LHCN-M2 (cell line): ENCODE measurements around the gene SHLD1. TPM values are rescaled to one million over a fixed set of nuclear protein-coding genes. Genes with fewer than 3 reads are reported as not detected.
A peak's percentile ranks its signal among the peaks of the same experiment; 100 is the strongest.
"Not testable (repeated sequence)": the region's sequence is repeated elsewhere in the genome, so short reads cannot be mapped to it uniquely, and the experiment has no call there.

Experiments used
- DNase-seq: peaks from one replicate; pipeline ENCODE4 v3.0.0-alpha.2; 2012; ENCODE audit warnings: low read depth
- total RNA-seq: library from RNA; depleted of rRNA; stranded (reverse); fragments of >200 nt; gene quantifications from 2 replicates; pipeline ENCODE4 v1.2.3, GENCODE V29; 2014

Gene SHLD1
- total RNA-seq, 1 experiment from 2014 or later, result 2.6 TPM

DNA sequence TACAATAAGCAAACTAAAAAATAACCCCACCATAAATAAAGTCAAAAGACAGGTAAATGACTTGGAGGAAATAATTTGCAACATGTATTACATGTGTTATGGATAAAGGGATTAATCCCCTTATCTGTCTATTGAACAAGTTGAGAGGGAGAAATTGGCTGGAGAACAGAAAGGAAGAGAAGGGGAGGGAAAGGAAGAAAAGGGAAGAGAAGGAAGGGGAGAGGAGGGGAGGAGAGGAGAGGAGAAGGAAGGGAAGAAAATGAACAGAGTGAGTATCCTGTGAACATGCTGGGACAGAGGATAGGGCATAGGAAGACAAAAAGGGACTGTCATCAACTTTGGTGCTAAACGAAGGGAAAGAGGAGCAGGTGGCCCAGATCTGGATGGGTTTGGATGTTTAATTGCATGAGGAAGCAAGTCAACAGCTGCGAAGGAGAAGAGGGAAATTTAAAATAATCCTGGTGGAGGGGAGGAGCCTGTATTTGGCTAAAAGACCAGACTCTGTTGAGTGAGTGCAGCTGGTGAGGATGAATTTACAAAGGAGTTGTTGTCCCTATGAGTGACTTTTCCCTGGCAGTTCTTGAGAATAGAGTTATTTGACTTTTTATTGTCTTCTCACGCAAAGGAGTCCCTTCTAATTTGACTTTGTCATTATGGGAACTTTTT, 14.2 kb upstream of the SHLD1 start:
- peak; percentile 58 for DNase-seq

DNA sequence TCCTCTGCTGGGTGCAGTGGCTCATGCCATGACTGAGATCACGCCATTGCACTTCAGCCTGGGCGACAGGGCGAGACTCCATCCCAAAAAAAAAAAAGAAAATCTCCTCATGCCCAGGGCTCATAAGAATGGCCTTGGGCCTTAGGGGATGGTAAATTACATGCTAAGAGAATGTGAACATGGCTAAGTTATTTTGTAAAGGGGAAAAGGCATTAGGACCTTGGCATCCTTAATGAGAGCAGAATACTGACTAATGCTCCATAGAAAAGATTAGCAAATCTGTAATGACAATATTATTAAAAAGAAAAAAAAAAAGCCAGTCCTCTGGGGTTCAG, 12.6 kb upstream of the SHLD1 start:
- DNase-seq, result no peak

DNA sequence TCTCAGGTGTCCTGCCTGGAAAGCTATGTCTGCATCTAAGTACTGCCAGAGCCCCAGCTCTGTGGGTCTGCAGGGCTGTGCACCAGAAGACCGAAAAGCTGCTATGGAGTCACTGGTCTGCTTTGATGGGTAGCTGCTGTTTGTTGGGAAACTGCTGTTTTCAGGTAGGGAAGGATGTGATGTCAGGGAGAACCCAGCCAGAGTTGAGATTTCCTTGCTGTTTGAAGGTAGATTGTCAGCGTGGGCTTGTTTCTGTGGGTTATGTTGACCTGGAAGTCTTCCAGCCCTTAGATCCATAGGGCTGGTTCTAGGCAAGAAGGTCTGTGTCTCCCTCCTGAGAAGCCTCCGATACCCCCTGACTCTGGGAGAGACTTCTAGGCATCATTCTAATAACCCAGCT, 12.2 kb upstream of the SHLD1 start:
- no peak for DNase-seq

DNA sequence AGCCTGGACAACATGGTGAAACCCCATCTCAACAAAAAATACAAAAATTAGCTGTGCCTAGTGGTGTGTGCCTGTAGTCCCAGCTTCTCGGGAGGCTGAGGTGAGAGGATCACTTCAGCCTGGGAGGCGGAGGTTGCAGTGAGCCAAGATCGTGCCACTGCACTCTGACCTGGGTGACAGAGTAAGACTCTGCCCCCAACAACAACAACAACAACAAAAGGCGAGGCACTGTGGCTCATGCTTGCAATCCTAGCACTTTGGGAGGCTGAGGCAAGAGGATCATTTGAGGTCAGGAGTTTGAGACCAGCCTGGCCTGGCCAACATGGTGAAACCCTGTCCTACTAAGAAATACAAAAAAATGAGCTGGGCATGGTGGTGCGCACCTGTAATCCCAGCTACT, 9.6 kb upstream of the SHLD1 start:
- not testable (repeated sequence) for DNase-seq

DNA sequence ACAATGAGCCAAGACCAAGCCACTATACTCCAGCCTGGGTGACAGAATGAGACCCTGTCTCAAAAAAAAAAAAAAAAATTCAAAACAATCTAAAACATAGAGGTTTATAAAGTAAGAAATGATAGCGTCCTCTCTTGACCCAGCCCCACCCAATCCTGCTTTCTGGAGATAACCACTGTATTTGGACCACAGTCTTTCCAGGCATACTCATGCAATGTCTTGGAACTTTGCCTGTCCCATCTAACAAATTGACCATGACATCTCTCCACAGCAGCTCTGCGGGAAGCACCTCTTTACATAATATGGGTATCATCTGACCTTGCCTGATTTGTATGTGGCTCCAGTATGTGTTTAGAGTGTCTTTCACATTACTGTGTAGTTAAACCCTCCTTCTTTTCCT, 9.1 kb upstream of the SHLD1 start:
- DNase-seq, result no peak

DNA sequence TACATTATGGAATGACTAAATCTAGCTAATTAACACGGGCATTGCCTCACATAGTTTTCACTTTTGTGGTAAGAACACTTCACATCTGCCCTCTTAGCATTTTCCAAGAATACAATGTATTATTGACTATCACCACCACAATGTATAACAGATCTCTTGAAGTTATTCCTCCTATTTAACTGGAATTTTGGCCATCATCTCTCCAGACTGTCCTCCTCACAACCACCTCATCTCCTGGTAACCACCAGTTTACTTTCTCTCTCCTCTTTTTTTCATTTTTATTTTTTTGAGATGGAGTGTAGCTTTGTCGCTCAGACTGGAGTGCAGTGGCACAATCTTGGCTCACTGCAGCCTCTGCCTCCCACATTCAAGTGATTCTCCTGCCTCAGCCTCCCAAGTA, 8.2 kb upstream of the SHLD1 start:
- no peak for DNase-seq

DNA sequence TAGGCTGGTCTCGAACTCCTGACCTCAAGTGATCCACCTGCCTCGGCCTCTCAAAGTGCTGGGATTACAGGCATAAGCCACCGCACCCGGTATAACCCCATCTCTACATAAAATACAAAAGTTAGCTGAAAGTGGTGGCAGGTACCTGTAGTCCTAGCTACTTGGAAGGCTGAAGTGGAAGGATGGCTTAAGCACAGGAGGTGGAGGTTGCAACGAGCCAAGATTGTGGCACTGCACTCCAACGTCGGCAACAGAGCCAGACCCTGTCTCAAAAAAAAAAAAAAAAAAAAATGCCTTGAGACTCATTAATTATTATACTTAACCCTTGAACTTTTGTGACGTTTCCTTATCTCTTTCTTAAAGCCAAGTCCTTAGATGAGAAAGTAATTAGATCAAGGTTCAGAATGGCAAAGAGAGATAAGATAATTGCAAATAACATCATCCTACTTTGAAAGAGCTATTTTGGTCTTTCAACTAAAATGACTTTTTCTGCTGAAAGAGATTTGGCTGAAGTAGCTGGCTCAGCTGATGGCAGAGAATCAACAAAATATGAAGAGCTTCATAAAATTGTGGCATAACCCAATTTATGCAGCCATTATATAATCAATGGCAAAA, 4.7 kb upstream of the SHLD1 start:
- no peak for DNase-seq

DNA sequence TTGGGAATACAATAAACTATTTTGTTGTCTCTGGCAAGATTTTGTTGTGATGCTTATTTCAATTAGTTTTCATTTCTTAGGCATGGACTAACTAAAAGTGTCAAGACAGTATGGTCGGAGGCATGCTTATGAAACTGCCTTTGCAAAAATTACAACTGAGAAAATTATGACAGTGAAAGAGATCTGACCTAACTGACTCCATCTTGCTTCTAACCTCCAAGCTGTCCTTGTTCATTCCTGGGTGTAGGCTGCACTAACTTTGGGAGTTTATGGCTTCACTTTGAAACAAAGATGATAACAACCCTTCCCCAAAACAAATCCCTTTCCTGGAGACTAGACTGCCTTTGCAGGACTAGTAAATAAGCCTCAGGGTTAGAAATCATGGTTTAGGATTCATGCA, 4.1 kb upstream of the SHLD1 start:
- DNase-seq, result no peak

DNA sequence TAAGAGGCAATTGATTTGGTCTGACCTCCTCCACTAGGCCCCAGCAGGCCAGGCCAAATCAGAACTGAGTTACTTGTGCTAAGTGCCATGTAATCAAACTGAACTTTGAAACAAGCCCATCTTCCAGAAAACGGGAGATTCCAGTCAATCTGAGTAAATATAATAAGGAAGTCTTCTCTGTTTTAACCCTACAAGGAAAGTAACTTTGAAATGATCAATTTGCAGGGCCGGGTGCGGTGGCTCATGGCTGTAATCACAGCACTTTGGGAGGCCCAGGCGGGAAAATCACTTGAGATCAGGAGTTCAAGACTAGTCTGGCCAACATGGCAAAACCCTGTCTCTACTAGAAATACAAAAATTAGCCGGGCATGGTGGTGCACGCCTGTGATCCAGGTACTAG, 2.0 kb upstream of the SHLD1 start:
- no peak for DNase-seq

DNA sequence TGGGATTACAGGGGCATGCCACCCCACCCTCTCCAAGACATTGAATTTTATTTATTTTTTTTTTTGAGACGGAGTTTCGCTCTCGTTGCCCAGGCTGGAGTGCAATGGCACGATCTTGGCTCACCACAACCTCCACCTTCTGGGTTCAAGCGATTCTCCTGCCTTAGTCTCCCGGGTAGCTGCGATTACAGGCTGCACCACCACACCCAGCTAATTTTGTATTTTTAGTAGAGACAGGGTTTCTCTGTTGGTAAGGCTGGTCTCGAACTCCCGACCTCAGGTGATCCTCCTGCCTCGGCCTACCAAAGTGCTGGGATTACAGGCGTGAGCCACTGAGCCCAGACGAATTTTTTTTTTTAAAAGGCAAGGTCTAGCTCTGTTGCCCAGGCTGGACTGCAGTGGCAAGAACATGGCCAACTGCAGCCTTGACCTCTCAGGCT, 669 bp upstream of the SHLD1 start:
- not testable (repeated sequence) for DNase-seq

DNA sequence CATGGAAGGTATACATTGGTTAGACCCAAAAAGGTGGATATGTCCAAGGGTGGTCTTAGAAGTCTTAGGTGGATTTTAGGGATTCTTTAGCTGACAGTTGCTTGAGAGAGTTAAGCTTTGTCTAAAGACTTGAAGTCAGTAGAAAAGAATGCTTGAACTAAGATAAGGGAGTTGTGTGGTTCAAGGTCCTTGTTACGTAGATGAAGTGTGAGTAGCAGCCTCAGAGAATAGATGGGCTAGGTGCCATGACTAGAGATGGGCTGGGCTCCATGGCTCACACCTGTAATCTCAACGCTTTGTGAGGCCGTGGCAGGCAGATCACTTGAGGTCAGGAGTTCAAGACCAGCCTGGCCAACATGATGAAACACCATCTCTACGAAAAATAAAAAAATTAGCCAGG, 1.7 kb downstream of the SHLD1 start:
- DNase-seq, result no peak

DNA sequence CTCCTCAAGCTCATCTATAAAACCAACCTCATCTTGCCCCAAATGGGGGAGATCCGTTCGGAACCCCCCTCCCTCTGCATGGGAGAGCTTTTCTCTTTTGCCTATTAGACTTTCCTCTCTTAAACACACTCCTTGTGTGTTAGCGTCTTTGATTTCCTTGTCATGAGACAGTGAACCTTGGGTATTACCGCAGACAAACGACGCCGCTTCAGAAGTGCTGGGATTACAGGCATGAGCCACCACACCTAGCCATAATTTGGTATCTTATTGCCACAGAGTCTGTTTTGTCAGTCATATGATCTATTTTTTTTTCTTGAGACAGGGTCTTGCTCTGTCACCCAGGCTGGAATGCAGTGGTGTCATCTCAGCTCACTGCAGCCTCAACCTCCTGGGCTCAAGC, 3.6 kb downstream of the SHLD1 start:
- DNase-seq, result no peak

DNA sequence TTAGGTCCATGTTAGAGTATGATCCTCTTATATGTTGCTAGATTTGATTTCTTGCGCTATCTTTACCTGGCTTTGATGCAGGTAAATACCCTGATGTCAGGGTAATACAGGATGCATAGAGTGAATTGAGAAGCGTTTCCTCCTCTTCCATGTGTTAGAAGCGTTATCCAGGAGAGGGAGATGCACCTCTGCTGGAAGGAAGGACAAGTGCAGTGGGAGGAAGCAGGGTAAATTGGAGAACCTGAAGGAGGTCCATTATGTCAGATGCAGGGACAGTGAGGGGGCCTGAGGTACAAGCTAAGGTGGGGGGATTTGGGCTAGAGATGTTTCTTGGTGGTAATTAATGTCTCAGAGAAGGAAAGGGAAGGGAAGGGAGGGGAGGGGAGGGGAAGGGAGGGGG, 7.7 kb downstream of the SHLD1 start:
- DNase-seq, result no peak

DNA sequence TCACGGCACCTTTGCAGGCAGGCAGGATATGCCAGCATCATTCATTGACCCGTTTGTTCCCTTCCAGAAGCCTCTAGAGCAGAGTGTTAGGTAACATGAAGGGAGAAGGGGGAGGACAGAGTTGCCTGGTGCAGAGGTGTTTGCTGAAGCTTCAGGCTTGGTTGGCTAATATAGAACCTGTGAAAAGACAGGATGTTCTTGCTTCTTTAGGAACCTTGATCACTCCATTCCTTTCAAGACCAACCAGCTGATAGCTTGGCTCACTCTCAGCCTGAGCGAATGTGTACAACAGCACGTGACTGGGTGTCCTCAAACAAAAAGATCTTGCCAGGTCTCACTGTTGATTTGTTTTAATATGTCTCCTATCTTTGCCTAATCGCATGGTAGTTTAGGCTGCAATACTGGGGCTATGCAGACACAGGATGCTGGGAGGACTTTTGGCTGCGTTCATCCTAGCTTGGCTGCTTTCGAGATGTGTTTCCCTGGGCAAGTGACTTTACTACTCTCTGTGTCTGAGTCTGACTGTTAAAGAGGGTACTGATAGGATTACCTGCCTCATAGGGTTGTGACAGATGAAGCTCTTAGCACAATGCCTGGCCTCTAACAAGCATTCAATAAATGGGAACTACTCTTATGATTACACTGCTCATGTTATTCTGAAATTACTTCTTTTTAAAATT, 16.0 kb downstream of the SHLD1 start:
- DNase-seq, result no peak

DNA sequence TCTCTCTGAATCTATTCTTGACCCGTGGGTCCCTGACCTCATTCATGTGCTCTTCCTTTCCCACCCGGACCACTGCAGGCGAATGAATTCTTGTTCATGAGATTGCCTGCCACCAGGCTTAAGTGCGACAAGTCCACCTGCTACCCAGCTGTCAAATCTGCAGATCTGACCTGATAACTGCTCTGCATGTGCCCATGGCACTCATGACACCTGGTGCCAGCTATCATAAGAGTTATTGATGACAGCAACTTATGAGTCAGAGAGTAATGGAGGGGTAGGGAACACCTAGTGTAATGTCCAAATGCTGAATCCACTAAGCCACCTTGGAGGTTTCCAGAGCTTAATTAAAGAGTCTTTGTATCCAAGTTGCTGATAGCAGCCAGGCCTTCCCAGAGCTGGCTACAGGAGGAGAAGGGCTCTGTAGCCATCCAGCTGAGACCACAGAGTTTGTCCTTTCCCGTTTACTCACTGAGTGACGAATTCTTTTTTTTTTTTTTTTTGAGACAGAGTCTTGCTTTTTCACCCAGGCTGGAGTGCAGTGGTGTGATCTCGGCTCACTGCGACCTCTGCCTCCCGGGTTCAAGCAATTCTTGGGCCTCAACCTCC, 17.4 kb downstream of the SHLD1 start:
- DNase-seq, result peak; percentile 78

DNA sequence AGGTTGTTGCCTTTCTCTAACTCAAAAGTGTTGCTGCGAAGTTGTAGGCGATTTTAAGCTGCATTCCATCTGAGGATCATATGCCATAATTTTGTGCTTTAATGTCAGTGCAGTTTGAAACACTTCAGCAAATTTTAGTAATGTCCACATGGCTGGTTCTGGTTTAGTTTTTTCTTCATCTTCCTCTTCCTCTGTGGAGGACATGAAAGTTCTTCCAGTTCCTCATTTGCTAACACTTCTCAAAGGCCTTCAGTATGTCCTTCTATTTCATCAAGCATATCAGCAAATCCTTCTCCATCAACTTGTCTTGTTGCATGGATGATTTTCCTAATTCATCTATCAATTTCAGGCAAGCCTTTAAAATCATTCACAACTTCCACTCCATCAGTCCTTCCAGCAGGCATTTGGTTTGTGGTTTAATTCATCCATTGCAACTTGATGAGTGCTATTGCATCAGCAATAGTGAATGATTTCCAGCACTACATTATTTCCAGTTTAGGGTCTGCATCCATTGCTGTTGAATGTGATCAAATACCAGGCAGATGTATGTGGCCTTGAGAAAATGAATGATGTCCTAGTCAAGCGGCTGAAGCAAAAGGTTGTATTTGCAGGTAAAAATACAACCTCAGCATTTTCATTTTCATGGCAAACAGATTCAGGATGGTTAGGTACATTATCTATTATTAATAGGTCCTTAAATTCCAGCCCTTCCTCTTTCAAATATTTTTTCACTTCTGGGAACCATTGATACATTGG, 20.2 kb downstream of the SHLD1 start:
- DNase-seq, result no peak

DNA sequence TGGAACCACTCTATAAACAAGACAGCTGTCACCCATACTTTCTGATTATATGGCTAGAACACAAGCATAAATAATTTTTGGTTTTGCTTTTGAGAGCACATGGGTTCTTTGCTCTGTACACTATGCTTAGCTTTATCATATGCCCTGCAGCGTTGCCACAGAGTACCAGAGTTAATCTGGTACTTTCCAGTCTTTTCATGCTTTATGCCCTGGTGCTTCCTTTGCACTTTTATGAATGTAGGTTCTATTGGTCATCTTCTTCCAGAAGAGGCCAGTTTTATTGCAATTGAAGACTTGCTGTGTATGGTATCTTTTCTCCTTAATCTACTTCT, 20.8 kb downstream of the SHLD1 start:
- DNase-seq, result no peak

DNA sequence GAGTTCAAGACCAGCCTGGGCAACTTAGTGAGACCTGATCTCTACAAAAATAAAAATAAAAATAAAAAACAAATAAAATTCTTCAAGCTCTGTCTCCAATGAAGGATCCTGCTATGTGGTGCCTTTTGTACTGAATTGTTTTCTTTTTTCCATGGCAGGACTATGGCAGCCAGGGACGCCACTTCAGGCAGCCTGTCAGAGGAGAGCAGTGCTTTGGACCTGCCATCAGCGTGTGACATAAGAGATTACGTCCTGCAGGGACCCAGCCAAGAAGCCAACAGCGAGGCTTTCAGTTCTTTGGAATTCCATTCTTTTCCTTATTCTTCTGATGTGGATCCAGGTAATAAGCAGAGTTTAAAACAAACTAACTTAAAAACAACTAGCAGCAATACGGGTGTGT, 22.5 kb downstream of the SHLD1 start:
- no peak for DNase-seq

DNA sequence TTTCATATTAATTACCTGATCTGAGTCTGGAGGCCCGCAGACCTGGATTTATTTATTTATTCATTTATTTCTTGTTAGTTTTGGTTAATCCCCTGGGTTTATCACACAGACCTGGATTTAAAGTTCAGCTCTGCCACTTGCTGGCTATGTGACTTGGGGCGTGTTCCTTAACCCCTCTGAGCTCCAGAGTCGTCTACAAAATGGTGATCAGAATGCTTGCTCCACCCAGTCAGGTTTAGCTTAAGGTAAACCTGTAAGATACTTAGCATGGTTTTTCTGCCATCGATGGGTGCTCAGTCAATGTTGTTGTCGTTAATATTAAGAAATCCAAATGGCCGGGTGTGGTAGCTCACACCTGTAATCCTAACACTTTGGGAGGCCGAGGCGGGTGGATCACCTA, 23.4 kb downstream of the SHLD1 start:
- DNase-seq, result no peak

DNA sequence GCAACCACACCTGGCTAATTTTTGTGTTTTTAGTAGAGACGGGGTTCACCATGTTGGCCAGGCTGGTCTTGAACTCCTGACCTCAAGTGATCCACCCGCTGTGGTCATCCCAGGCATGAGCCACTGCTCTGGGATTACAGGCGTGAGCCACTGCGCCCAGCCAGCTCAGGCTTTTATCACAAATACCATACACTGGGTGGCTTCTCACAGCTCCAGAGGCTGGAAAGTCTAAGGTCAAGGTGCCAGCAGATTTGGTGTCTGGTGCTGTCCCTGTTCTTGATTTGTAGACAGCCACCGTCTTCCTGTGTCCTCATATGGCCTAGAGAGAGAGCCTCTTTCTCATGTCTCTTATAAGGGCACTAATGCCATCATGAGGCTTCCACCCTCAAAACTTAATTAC, 25.9 kb downstream of the SHLD1 start:
- no peak for DNase-seq

DNA sequence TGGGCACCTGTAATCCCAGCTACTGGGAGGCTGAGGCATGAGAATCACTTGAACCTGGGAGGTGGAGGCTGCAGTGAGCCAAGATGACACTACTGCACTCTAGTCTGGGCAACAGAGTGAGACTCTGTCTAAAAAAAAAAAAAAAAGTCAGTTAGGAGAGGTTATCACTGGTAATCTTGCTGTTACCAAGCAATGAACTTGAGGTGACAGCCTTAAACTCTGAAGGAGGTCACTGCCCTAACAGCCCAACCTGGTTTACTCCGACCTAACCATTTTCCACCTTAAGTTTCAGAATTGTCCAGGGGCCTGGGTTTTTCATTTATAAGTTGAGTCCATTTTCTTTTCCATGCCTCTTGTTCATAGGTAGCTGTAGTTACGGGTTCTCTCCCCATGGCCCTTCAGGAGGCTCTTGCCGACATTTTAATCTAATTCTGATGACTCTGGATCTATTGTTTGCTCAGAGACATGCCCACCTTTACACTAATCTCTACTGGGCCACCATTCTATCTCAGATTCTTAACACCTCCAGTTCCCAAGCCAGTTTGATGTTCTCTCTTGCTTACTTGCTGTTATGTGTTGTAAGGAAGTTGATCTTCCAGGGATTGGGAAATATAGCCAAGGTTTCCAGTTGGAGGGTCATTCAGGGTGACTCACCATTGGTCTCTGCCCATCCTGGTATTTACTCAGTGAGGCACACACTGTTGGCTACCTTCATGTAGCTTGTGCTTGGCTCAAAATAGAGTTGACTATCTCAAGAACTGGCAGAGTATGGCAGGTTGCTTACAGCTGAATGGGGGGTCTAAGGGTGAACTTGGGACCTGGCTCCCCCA, 29.1 kb downstream of the SHLD1 start:
- peak; percentile 58 for DNase-seq
